Smooth muscle cell of the coronary artery (primary cell): ENCODE results near the gene PGLYRP3. TPM values are rescaled to one million over a fixed set of nuclear protein-coding genes. Genes with fewer than 3 reads are reported as not detected.

Source experiments
- total RNA-seq: library from RNA; depleted of rRNA; stranded (reverse); fragments of >200 nt; gene quantifications from 2 replicates; pipeline ENCODE4 v1.2.3, GENCODE V29; 2014; ENCODE audit warnings: low replicate concordance

Gene PGLYRP3, protein sequence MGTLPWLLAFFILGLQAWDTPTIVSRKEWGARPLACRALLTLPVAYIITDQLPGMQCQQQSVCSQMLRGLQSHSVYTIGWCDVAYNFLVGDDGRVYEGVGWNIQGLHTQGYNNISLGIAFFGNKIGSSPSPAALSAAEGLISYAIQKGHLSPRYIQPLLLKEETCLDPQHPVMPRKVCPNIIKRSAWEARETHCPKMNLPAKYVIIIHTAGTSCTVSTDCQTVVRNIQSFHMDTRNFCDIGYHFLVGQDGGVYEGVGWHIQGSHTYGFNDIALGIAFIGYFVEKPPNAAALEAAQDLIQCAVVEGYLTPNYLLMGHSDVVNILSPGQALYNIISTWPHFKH
- total RNA-seq = not detected in 2 replicates

DNA sequence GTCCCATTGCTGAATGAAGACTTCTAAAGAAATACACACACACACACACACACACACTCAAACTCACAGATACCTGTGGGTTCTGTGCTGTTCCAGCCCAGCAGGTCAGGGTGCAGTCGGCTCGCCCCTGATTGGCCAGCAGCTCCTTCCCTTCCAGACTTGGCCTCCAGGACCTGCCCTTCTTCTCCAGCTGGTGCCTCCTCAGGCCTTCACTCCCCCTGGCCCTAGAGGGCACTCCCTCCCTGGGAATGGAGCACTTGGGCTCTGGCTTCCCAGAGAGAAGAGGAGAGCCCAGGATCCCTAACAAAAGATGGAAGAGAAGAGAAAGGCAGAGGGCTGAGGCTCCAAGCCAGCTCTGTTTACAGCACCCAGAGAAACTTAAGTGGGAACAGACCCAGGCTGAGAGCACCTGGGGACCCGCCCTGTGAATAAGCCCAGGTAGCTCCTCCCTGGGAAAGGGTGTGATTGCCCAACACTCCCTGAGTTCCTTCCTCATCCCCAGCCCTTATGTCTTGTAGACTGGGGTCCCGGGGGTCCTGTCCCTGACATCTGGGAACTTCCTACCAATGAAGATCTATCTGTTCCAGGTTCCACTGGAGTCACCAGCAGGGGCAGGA, at the start of gene PGLYRP3:
TSS of gene PGLYRP3 (minus strand) at position 383 of the 617 bp plus-strand sequence. CDS start 2,287 bp downstream, outside the sequence.

DNA sequence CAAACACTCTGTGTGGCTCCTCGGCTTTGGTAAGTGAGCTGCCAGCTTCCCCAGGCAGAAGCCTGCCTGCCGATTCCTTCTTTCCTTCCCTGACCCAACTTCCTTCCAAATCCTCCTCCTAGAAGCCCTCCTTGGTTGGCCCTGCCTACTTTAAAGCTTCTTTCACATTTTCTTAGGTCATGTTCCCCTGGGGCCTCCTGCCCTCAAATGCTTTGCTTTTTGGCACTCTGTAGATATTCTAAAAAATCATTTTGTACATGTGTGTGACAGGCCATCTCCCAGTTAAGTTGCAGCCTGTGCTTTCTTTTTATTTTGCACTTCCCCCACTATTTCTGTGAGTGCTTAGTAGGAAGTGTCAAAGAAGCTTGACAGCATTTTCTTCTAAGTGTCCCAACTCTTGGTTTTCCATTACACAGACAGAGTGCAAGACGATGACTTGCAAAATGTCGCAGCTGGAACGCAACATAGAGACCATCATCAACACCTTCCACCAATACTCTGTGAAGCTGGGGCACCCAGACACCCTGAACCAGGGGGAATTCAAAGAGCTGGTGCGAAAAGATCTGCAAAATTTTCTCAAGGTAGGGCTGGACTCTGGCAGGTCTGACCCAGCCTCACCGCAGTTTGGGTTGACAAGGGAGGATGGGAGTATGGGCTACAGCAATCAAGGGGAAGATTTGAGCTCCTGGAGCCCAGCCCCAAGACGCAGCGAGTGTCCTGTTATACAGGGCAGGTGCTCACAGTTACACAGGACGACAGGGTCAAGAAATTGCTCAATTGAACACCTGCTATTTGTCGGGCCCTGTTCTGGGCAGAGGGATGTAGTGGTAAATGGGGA, 45.3 kb upstream of the PGLYRP3 start, which contains the start of gene S100A9:
TSS of gene S100A9 (plus strand) at position 2 of the 838 bp plus-strand sequence. CDS start at position 432, 430 bp downstream.

DNA sequence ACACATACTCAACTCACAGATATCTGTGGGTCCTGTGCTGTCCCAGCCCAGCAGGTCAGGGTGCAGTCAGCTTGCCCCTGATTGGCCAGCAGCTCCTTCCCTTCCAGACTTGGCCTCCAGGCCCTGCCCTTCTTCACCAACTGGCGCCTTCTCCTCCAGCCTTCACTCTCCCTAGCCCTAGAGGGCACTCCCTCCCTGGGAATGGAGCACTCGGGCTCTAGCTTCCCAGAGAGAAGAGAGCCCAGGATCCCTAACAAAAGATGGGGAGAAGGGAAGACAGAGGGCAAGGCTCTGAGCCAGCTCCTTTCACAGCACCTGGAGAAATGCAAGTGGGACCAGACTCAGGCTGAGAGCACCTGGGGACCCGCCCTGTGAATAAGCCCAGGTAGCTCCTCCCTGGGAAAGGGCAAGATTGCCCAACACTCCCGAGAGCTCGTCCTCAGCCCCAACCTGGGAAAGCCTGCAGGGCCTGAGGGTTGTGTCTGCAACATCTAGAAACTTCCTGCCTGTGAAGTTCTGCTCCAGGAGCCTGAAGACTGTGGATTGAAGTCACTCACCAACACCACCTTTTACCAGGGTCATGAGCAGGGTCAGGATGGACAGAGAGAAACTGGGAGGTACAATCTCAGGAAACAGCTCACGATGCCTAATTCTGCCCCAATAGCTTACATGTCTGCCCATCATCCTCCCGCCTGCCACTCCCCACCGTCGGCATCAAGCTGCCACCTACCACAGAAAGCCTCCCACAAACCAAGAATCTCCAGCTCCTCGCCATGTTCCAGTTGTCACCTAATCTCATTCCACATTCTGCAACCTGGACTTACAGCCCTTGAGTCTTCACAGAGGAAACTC, 36.0 kb upstream of the PGLYRP3 start, which contains the start of gene PGLYRP4:
TSS of gene PGLYRP4 (minus strand) at position 331 of the 852 bp plus-strand sequence. CDS start 909 bp downstream, outside the sequence.

DNA sequence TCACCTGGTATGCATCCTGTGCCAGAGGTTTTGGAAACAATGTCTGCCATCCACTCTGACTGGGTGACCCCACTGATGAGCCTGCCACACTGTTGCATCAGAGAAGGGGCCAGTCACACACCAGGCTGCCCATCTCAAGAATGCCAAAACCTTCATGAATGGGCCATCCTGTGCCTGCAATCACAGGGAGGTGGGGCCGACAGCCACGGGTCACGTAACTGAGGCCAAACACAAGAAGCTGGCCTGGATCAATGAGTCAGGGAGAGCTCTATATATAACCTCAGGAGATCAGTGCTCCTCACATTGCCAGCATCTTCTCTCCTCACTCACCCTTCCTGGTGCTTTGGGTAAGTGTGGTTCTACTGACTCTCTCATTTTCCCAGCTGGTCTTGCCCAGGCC, 53.4 kb downstream of the PGLYRP3 start, which contains the start of gene LORICRIN:
TSS of gene LORICRIN (plus strand) at position 301 of the 400 bp plus-strand sequence. CDS start 1,263 bp downstream, outside the sequence.

Other genes with a start within 250 kb of the PGLYRP3 start
- not detected in 2 replicates for gene SPRR2B, start 241.3 kb downstream of the PGLYRP3 start, total RNA-seq
- not detected in 2 replicates for gene SPRR2E, start 218.4 kb downstream of the PGLYRP3 start, total RNA-seq
- not detected in 2 replicates for gene SPRR2F, start 199.4 kb downstream of the PGLYRP3 start, total RNA-seq
- gene SPRR2G, start 162.1 kb downstream of the PGLYRP3 start, total RNA-seq = not detected in 2 replicates
- not detected in 2 replicates for gene LELP1, start 109.5 kb downstream of the PGLYRP3 start, total RNA-seq
- gene PRR9, start 95.4 kb downstream of the PGLYRP3 start, total RNA-seq = not detected in 2 replicates
- not detected in 2 replicates for gene LORICRIN, start 53.3 kb downstream of the PGLYRP3 start, total RNA-seq
- not detected in 2 replicates for gene PGLYRP4, start 35.9 kb upstream of the PGLYRP3 start, total RNA-seq
- gene S100A9, start 44.9 kb upstream of the PGLYRP3 start, total RNA-seq = not detected in 2 replicates
- not detected in 2 replicates for gene S100A12, start 62.7 kb upstream of the PGLYRP3 start, total RNA-seq
- not detected in 2 replicates for gene S100A8, start 78.1 kb upstream of the PGLYRP3 start, total RNA-seq
- gene S100A7A, start 103.6 kb upstream of the PGLYRP3 start, total RNA-seq = not detected in 2 replicates
- not detected in 2 replicates for gene S100A7, start 147.7 kb upstream of the PGLYRP3 start, total RNA-seq
- 1,802 and 2,597 TPM in 2 replicates for gene S100A6, start 223.0 kb upstream of the PGLYRP3 start, total RNA-seq
- gene S100A5, start 228.0 kb upstream of the PGLYRP3 start, total RNA-seq = not detected in 2 replicates
- gene S100A4, start 232.9 kb upstream of the PGLYRP3 start, total RNA-seq = 109 and 280 TPM in 2 replicates
- gene S100A3, start 236.3 kb upstream of the PGLYRP3 start, total RNA-seq = 5.0 and 7.3 TPM in 2 replicates